ENCODE measurements around the gene NCOA7.

NCOA7 gene

GRCh38 chr6:125790358-125791150, at the start of gene NCOA7:
Gene NCOA7, plus strand, starts transcription at chr6:125790960. Its CDS starts 24,395 bp downstream, at chr6:125815355.
- DNase-seq = peak; percentile 64 to 75

- DNase-seq = no peak
These were observed 49.4 kb upstream of the NCOA7 start for GRCh38 chr6:125741336-125741735.

- DNase-seq = no peak
These were observed 48.7 kb upstream of the NCOA7 start for GRCh38 chr6:125742024-125742423.

DNA sequence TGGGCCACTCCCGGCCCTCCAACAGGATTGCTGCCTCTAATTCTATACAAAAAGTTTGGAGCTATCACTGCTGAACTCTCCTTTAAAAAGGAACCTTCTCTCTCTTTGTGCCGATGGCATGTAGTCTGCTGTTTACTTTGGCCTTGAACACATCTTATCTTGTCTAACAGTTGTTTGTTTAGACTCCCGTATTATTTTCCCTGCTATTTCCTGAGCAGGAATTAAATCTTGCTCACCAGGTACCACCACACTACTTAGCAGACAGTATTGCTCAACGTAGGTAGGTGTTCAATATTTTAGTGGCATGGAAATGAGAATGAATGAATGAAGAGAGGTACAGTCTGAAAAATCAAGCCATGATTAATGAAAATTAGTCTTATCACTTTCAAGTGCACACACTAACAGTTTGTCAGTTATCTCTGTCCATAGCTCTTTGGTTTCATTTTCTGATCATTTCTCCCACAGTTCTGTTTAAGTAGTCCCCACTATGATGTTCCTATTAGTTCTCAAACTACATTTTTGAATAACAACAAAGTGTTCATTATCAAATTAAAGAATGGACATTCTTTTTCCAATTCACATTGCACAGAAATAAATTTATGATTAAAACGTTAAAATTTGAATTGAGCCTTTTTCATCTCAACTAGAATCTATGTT, 48.2 kb upstream of the NCOA7 start:
- no peak for DNase-seq

GRCh38 chr6:125743604-125744003, 47.2 kb upstream of the NCOA7 start:
- DNase-seq = no peak

DNA sequence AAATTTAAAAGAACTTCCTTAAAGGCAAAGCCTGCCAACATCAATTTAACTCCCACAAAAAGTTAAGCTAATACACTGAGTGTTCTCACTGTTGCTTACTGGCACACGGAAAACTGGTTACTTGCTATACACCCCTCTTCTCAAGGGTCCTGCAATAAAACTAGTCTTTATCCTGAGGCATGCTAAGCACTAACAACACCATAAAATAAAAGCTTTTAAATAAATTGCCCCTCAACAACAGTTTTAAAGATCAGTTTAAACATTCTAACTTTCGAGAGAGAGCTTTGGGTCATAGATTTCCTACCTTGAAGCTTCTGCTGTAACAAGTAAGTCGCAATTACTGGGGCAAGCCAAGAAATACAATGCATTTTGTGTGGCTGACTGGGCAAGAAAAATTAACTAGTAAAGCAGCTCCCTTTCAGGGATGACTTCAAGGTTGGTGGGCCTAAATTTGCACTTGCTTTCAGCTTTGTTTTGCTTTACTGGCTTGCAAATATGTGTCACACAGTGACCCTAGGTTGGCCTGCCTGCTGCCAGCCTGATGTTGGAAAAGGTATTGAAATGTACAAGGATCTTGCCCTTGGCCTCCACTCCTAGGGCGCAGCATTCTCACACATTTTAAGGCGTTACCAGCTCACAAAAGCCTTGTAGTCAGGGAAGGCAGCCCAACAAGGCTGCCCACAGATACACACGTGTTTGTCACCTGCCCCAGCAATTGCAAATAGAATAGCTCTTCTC, 45.3 kb upstream of the NCOA7 start:
- no peak for DNase-seq

DNA sequence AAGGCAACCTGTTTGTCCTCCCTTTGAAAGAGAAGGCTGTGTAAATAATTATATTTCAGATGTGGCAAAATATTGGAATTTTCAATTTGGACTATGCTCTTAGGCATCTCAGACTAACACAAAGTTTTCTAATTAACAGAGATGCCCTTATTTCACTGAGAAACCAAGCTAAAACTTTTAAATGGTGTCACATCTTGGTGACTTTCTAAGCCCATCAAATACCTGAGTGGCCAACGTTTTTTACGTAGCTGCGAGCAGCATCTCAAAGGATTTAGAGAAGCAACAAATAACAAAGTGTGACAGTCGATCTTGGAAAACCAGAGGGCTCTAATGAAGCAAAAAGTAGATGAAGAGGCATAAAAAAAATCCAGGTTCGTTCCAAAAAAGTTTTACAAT, 44.7 kb upstream of the NCOA7 start:
- no peak for DNase-seq

DNA sequence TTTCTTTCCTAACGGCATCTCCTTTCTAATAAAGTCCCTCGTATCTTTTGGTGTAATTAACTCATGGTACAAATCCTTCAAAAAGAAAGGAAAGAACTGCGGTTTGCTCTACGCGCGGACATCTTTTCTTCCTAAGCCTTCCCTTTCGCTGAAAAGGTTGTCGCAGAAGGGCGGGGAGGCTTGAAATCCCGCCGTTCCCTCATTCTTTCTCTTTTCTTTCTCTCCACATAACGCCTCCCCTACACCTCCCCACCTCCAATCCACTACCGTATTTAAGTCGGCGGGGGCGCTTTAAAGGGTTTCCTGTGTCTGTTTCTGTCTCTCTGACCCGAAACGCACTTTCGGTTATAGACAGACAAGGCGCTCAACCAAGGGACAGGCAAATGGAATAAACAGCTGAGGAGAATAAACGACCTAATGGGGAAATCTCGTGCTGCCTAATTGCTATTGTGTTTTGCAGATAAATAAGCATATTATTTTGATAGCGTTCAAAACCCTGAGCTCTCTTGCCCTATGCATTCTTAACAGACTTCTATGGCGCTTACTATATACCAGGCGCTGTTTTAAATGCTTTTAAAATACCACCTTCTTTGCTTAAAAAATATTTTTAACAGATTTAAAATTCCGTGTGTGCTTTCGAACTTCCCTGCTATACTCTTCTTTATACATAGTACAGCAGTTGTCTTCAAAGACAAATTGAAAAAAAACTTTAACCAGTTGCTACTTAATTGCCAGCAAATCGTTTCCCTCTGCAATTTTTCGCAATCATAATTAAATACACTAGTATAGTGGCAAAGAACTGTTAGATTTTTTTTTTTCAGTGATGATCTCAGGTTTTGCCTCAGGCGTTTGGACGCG, 43.8 kb upstream of the NCOA7 start:
- DNase-seq = no peak

DNA sequence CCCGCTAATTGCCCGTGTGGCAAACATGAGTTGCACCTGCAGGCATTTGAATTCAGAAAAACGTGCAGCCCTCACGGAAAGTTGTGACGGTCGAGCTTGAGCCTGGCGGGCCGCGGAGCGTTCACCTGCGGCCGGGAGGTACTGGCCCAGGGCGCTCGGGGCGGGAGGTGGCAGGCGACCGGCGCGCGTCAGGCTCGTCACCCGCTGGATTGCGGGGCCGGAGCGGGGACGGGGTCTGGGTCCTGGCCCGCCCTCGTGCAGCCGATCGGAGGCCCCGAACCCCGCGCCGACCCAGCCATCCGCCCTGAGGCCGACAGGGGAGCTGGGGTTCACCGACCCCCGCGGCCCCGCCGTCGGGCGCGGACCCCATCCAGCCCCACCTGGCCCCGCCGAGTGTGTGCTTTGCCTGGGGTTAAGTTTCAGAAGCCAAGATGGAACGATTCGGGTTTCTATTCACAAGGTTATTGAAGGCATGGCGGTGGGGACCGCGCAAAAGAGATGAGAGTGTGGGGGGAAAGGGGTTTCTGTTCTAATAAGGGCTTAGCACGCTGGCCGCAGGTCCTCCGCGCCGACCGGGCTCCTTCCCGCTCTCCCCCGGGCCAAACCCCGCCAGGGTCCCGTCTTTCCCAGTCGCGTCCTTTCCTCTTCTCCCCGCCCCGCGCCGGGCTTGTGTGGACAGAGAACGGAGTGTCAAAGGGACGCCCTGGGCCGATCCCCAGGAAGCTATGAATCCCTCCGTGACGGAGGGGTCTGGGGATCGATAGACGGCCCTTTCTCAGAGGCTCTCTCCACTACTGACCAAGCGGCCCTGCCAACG, 43.0 kb upstream of the NCOA7 start:
- DNase-seq = no peak

- DNase-seq = no peak
These were observed 42.2 kb upstream of the NCOA7 start for GRCh38 chr6:125748406-125749172.

- no peak for DNase-seq
These were observed 41.4 kb upstream of the NCOA7 start, which contains the start of gene HEY2 for GRCh38 chr6:125749173-125749864. Gene HEY2, plus strand, starts transcription at chr6:125749632. Its CDS starts 145 bp downstream, at chr6:125749777.

DNA sequence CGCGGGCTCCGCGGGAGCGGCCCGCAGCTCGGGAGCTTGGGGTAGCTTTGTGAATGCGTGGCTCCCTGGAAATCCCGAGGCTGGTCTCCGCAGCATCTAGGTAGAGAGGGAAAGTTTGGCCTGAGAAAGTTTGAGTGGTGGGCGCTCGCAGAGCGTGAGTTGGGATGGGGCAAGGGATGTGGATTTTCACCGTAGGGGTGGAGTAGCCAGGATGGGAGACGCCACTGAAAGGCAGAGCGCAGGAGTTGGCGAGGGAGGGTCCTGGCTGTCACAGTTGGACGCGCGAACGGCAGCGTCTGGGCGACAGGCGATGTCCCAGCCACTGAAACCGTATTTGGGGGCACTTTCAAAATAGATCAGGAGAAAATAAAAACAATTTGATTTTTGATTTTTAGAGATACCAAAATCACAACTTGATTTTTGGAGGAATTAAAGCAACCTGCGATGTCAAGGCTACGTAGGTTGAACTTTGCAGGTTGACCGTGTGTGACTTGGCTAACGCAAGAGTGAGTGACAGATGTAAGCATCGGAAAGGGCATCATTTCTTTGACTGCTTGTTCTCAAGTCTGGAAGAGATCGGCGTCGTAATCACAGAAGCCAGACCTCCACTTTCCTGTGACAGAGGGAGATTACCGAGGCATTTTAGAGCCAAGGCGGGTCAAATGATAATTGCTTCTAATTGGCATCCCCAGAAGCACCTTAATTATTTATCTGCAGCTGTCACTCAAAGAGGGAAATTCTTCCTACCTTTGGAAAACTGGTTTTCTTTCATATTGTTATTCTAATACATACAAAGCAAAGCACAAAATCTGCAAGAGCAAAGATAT, 40.7 kb upstream of the NCOA7 start:
- DNase-seq = no peak

- no peak for DNase-seq
These were observed 39.9 kb upstream of the NCOA7 start for GRCh38 chr6:125750692-125751333.

DNA sequence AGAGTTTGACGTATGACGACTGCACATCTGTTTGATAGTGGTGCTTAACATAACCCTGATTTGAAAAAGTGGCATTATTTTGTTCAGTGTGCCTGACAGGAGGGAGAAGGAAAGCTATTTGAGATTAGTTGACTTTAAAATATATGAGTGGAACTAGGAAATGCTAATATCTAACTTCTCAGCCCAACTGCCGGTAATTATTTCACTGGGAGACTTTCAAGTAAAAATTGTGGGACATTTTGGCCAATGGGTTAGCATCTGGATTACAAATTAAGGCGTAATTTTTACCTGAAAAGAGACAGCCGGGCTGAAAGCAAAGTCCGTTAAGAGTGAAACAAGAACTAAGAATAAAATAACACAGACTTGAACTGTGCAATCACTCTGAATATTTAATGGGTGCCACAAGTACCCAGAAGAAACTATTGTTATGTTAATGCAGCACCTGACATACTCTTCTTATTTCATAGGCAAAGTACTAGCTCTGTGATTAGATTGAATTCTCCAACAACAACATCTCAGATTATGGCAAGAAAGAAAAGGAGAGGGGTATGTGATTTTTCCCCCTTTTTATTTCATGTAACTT, 39.3 kb upstream of the NCOA7 start:
- DNase-seq = no peak

GRCh38 chr6:125752773-125753172, 38.0 kb upstream of the NCOA7 start:
- no peak for DNase-seq

DNA sequence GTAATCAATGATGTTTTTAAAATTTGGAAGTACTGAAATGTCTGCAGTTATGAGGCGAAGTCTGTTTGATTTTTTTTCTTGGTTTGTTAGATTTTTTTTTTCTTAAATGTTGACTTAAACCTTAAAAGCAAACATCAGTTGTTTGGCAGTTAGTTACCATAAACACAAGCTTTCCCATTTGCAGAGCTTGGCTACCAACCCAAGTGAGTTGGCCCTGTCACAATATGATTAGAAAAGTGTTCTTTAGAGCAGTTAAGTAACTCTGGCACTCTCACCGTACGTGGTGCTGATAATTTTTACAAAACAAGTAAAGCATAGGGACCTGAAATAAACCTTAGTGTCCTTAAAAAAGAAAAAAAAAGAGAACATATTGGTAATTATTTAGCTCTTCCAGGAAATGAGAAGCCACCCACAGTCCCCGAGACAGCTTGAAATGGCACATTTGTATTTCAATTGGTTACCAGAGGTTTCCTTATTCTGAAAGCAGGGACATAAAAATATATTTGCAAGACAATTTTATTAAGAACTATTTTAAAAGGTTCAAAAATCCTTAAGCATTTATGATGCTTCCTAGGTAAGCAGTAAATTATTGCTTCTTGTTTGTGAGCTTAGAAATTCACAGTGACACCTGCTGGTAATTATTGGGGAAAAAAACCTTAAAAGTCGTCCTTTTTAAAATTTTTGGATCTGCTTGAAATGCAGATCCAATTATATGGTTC, 37.4 kb upstream of the NCOA7 start:
- DNase-seq = peak; percentile 45 to 51

GRCh38 chr6:125753937-125754259, 36.9 kb upstream of the NCOA7 start:
- DNase-seq = no peak

- no peak for DNase-seq
These were observed 36.2 kb upstream of the NCOA7 start for GRCh38 chr6:125754566-125754965.
